ENCODE measurements around the gene FHIT. TPM values are rescaled to one million over a fixed set of nuclear protein-coding genes. Genes with fewer than 3 reads are reported as not detected.

FHIT gene
- total RNA-seq, 1 donor from 2014 or later = 11.7 TPM

DNA sequence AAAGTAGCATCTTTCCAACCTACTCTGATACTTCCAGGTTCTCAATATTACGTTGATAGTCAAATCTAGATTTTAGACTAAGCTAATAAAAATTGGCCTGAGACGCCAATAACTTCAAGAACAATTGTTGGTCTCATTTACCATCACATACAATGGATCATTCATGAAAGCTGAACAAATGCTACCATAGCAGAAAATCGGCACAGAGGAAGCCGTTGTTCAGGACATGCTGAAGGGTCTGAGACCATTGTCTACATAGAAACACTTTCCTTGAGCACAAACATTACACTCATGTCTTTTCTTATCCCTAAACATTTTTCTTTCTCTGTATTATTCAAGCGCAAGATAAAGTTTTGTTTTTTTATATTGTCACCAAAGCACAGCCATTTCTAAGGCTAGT is 37.2 kb upstream of the FHIT start:
- no peaks in the 10 kb centered on the region for H3K36me3 Mint-ChIP-seq
- no peaks in the 10 kb centered on the region for H3K9me3 Mint-ChIP-seq
- H3K4me1 Mint-ChIP-seq (ENCODE audit: unreplicated experiment) = no peaks in the 10 kb centered on the region
- TF ChIP-seq, protein P1, sequence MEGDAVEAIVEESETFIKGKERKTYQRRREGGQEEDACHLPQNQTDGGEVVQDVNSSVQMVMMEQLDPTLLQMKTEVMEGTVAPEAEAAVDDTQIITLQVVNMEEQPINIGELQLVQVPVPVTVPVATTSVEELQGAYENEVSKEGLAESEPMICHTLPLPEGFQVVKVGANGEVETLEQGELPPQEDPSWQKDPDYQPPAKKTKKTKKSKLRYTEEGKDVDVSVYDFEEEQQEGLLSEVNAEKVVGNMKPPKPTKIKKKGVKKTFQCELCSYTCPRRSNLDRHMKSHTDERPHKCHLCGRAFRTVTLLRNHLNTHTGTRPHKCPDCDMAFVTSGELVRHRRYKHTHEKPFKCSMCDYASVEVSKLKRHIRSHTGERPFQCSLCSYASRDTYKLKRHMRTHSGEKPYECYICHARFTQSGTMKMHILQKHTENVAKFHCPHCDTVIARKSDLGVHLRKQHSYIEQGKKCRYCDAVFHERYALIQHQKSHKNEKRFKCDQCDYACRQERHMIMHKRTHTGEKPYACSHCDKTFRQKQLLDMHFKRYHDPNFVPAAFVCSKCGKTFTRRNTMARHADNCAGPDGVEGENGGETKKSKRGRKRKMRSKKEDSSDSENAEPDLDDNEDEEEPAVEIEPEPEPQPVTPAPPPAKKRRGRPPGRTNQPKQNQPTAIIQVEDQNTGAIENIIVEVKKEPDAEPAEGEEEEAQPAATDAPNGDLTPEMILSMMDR (conservative IDR thresholded peaks at IDR 0.05) = no peak
- peaks cover 2% of the 10 kb centered on the region for H3K27me3 Mint-ChIP-seq
- DNase-seq (ENCODE audit: extremely low spot score, unreplicated experiment) = no peak
- H3K4me3 Mint-ChIP-seq = no peak overlapping the region
- no peak overlapping the region for H3K27ac Mint-ChIP-seq

DNA sequence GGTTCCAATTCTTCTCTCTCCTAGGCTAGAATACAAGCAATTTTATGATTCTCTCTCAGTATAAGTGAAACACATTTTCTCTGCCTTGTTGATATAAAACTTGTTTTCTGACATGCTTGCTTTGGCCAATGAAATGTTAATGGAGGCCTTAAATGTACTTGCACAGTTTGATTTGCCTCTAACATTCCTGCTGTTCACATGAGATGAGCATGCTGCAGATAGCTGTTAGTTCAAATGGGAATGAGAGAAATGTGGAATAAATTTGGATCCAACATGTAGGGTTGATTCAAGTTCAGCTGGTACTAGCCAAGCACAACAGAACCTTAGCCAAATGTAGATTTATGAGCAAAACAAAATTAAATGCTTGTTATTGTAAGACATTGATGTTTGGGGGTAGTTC is 32.6 kb upstream of the FHIT start:
- no peaks in the 10 kb centered on the region for H3K36me3 Mint-ChIP-seq
- no peak for DNase-seq (ENCODE audit: extremely low spot score, unreplicated experiment)
- H3K4me1 Mint-ChIP-seq (ENCODE audit: unreplicated experiment) = no peaks in the 10 kb centered on the region
- H3K27ac Mint-ChIP-seq = no peak overlapping the region
- H3K9me3 Mint-ChIP-seq = no peaks in the 10 kb centered on the region
- H3K4me3 Mint-ChIP-seq = no peak overlapping the region
- TF ChIP-seq, protein P1 (conservative IDR thresholded peaks at IDR 0.05) = no peak
- H3K27me3 Mint-ChIP-seq = no peaks in the 10 kb centered on the region

DNA sequence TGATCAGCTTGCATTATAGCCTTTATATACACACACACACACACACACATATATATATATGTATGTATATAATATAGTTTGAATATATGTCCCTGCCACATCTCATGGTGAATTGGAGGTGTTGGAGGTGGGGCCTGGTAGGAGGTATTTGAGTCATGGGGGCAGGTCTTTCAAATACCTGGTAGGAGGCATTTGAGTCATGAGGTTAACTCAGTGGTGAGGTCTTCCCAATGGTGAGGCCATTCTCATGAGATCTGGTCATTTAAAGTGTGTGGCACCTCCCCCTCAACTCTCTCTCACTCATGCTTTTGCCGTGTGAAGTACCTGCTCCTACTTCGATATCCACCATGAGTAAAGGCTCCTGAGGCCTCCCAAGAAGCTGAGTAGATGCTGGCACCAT is 27.5 kb upstream of the FHIT start:
- Mint-ChIP-seq H3K36me3 (no peaks in the 10 kb centered on the region), H3K4me1 (ENCODE audit: unreplicated experiment) (no peaks in the 10 kb centered on the region), H3K27me3 (no peaks in the 10 kb centered on the region), H3K9me3 (no peaks in the 10 kb centered on the region), H3K4me3 (no peak overlapping the region), H3K27ac (no peak overlapping the region)
- TF ChIP-seq, protein P1 (conservative IDR thresholded peaks at IDR 0.05) = no peak
- no peak for DNase-seq (ENCODE audit: extremely low spot score, unreplicated experiment)

DNA sequence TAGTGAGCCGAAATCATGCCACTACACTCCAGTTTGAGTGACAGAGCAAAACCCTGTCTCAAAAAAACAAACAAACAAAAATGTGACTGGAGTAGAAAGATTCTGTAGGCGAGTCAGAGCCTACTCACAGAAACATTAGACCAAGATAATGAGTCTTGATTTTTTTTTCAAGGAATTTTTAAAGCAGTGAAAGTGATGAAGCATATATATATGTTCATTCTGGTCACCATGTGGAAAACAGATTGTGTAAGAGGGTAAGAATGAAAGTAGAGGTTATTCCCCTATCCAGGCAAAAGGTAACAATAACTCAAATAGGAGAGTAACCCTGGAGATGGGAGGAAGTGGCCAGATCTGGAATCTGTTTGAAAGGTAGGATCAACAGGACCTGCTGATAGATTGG is 26.2 kb upstream of the FHIT start:
- H3K36me3 Mint-ChIP-seq = no peaks in the 10 kb centered on the region
- no peaks in the 10 kb centered on the region for H3K9me3 Mint-ChIP-seq
- H3K27me3 Mint-ChIP-seq = no peaks in the 10 kb centered on the region
- no peak for DNase-seq (ENCODE audit: extremely low spot score, unreplicated experiment)
- H3K27ac Mint-ChIP-seq = no peak overlapping the region
- H3K4me1 Mint-ChIP-seq (ENCODE audit: unreplicated experiment) = no peaks in the 10 kb centered on the region
- H3K4me3 Mint-ChIP-seq = no peak overlapping the region
- TF ChIP-seq, protein P1 (conservative IDR thresholded peaks at IDR 0.05) = no peak

DNA sequence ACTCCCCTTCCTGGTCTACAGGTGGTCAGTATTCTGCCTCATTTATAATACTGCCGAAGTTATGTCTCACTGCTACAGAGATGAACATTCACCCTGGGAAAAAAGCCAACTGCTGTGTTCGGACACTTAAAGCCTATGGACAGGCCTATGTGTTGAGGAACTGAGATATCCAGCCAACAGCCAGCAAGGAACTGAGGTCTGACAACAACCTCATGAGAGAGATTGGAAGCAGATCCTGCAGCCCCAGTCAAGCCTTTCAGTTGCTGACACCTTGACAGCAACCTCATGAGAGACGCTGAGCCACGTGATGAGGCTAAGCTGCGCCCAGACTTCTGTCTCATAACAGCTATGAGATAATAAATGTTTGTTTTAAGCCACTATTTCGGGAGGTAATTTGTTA is 18.2 kb upstream of the FHIT start:
- Mint-ChIP-seq H3K27ac (no peak overlapping the region), H3K9me3 (no peaks in the 10 kb centered on the region), H3K27me3 (no peaks in the 10 kb centered on the region), H3K36me3 (no peaks in the 10 kb centered on the region), H3K4me3 (no peak overlapping the region), H3K4me1 (ENCODE audit: unreplicated experiment) (peaks cover 5% of the 10 kb centered on the region)
- DNase-seq (ENCODE audit: extremely low spot score, unreplicated experiment) = no peak
- TF ChIP-seq, protein P1 (conservative IDR thresholded peaks at IDR 0.05) = no peak

DNA sequence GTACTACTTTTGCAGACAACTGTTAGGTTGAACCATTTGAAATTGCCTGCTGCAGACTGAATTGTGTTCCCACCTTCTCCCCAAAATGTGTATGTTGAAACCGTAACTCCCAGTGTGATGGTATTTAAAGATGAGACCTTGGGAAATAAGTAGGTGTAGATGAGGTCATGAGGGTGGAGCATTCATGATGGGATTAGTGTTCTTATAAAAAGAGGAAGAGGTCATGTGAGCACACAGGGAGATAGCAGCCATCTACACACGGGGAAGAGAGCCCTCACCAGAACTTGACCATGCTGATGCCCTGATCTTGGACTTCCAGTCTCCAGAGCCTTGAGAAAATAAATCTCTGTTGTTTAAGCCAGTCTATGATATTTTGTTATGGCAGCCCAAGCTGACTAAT is 17.4 kb upstream of the FHIT start:
- Mint-ChIP-seq H3K27ac (no peak overlapping the region), H3K36me3 (no peaks in the 10 kb centered on the region), H3K9me3 (no peaks in the 10 kb centered on the region), H3K27me3 (no peaks in the 10 kb centered on the region), H3K4me3 (no peak overlapping the region), H3K4me1 (ENCODE audit: unreplicated experiment) (peaks cover 5% of the 10 kb centered on the region)
- no peak for DNase-seq (ENCODE audit: extremely low spot score, unreplicated experiment)
- TF ChIP-seq, protein P1 (conservative IDR thresholded peaks at IDR 0.05) = no peak
